GM10248 (cell line): ENCODE data around the gene GAREM1.

Experiments
- CTCF ChIA-PET: fragments of 300-600 bp; sonication (Branson Sonifier 250); formaldehyde crosslinking; extraction: SDS; loops from one replicate; lab custom pipeline; 2021; ENCODE audit warnings: antibody characterized with exemption; lab: Yijun Ruan, JAX
- POLR2A ChIA-PET: fragments of 350-650 bp; sonication (Branson Sonifier 250); formaldehyde crosslinking; extraction: SDS; loops from one replicate; lab custom pipeline; 2020; ENCODE audit warnings: antibody characterized with exemption; lab: Yijun Ruan, JAX
- DNase-seq: peaks from one replicate; pipeline ENCODE4 v3.0.0; 2012; ENCODE audit errors: extremely low spot score
- CTCF ChIP-seq: IDR thresholded peaks from 2 replicates; pipeline ENCODE4 v1.5.1; 2012; ENCODE audit warnings: mild to moderate bottlenecking, low read depth; ENCODE audit errors: extremely low read depth, missing control alignments, control extremely low read depth

The GAREM1 gene

DNA sequence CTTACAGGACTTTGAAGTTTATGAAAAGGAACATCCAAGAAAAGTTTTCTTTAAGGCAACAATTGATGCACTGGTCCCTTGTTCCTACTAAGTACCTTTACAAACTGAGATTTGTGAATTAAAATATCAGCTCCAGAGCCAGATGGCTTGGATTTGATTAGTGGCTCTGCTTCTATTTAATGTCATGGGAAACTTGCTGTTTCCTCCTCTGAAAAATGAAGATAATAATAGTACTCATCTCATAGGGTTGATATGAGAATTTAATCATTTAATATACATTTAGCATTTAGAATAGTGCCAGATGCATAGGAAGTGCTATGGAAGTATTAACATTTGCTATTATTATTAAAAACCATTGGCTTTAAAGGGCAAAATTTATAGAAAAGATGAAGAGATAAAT is 2.6 kb upstream of the GAREM1 start:
- ChIA-PET CTCF (interaction anchor here (1.0 to 2.0 kb wide), 4 partner anchors 33 to 201 kb away, joined by 3 to 5 read pairs (median 4); no protein-coding TSS in a partner anchor), POLR2A (no interaction called here)
- TF ChIP-seq CTCF = no peak
- no peak for DNase-seq

GRCh38 chr18:32472841-32473240 is 2.2 kb upstream of the GAREM1 start:
- ChIA-PET CTCF (interaction anchor here (1.0 to 2.0 kb wide), 3 partner anchors 33 to 189 kb away, joined by 3 to 5 read pairs (median 4); no protein-coding TSS in a partner anchor), POLR2A (no interaction called here)
- TF ChIP-seq CTCF = no peak
- no peak for DNase-seq

- no peak for DNase-seq
- ChIA-PET CTCF (interaction anchor here (0.7 to 4.2 kb wide), 19 partner anchors 10 to 312 kb away, joined by 3 to 26 read pairs (median 4); no protein-coding TSS in a partner anchor), POLR2A (no interaction called here)
- TF ChIP-seq CTCF = no peak
Observed at GRCh38 chr18:32470460-32470713, 295 bp downstream of the GAREM1 start.

- no peak for TF ChIP-seq CTCF
- ChIA-PET POLR2A (no interaction called here), CTCF (interaction anchor here (0.7 to 4.2 kb wide), 6 partner anchors 9 to 310 kb away, joined by 3 to 26 read pairs (median 4); no protein-coding TSS in a partner anchor)
- peak; percentile 27 for DNase-seq
Observed at GRCh38 chr18:32469691-32470459, 807 bp downstream of the GAREM1 start.

GRCh38 chr18:32469190-32469651 is 1.5 kb downstream of the GAREM1 start:
- no peak for DNase-seq
- ChIA-PET CTCF (interaction anchor here (1.0 to 4.2 kb wide), 4 partner anchors 9 to 197 kb away, joined by 3 to 26 read pairs (median 5); no protein-coding TSS in a partner anchor), POLR2A (no interaction called here)
- TF ChIP-seq CTCF = no peak

DNA sequence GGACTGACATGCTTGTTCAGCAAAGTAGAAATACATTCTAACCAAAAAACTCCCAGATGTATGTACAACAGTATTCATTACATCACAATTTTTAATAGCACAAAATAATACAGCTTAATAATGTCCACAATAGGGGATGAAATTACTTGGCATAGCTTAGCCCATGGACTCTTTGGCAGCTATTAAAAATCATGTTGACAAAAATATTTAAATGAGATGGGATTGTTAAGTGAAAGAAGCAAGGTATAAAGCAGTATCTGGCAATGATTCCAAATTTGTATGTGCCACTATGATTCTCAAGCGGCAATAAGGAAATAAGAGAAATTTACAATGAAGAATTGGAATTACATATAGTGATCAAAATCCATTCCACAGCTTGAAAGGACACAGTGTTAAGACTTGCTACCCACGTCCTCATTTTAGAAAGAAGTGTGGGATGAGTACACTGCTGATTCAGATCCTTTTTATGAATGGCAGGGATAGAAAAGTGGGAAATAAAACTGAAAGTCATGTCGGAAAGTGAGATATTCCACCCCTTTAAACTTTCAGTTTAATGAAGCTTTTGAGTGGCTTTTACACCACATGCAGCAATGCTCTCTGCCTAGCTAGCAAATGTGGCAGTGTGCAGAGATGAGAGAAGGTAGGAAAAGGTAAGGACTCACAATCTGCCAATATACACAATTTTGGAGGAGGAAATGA is 2.4 kb downstream of the GAREM1 start:
- ChIA-PET POLR2A (no interaction called here), CTCF (interaction anchor here (1.1 to 4.2 kb wide), 3 partner anchors 19 to 196 kb away, joined by 3 to 26 read pairs (median 7); no protein-coding TSS in a partner anchor)
- no peak for TF ChIP-seq CTCF
- DNase-seq = no peak
